Loucy (cell line): ENCODE data around the gene MRTFA.

ENCODE experiments used
- EZH2phosphoT487 ChIP-seq: fragments of 200-600 bp; IDR thresholded peaks from 2 replicates; pipeline ENCODE4 v1.6.1; 2018; ENCODE audit warnings: antibody characterized with exemption, mild to moderate bottlenecking, moderate library complexity, borderline replicate concordance
- TF ChIP-seq, protein P1 (sequence below): fragments of 200-600 bp; sonication (generic); conservative IDR thresholded peaks from 2 replicates; pipeline ENCODE4 v1.5.1; 2014; ENCODE audit warnings: mild to moderate bottlenecking, antibody characterized with exemption, low read length

GRCh38 chr22:40531951-40532900 lies 104.3 kb downstream of the MRTFA start:
- TF ChIP-seq, protein P1, sequence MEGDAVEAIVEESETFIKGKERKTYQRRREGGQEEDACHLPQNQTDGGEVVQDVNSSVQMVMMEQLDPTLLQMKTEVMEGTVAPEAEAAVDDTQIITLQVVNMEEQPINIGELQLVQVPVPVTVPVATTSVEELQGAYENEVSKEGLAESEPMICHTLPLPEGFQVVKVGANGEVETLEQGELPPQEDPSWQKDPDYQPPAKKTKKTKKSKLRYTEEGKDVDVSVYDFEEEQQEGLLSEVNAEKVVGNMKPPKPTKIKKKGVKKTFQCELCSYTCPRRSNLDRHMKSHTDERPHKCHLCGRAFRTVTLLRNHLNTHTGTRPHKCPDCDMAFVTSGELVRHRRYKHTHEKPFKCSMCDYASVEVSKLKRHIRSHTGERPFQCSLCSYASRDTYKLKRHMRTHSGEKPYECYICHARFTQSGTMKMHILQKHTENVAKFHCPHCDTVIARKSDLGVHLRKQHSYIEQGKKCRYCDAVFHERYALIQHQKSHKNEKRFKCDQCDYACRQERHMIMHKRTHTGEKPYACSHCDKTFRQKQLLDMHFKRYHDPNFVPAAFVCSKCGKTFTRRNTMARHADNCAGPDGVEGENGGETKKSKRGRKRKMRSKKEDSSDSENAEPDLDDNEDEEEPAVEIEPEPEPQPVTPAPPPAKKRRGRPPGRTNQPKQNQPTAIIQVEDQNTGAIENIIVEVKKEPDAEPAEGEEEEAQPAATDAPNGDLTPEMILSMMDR: no peak
- TF ChIP-seq EZH2phosphoT487: no peak
